HG03354 (cell line): ENCODE results near the gene LRRN2.

Source experiments
- ATAC-seq: cut with Tn5 transposase; IDR thresholded peaks from one replicate; pipeline ENCODE4 v1.9.1; 2021; ENCODE audit warnings: mild to moderate bottlenecking; ENCODE audit not compliant: unreplicated experiment, poor library complexity, severe bottlenecking

Gene LRRN2

GRCh38 chr1:204613636-204614035, 71.9 kb downstream of the LRRN2 start:
- no peak for ATAC-seq

GRCh38 chr1:204612326-204612725, 73.2 kb downstream of the LRRN2 start:
- ATAC-seq, result no peak

GRCh38 chr1:204611036-204611435, 74.5 kb downstream of the LRRN2 start:
- ATAC-seq, result no peak

- ATAC-seq, result no peak
Observed at GRCh38 chr1:204607910-204608309, 77.6 kb downstream of the LRRN2 start.

GRCh38 chr1:204605791-204606190, 79.7 kb downstream of the LRRN2 start:
- no peak for ATAC-seq

GRCh38 chr1:204602871-204603542, 82.5 kb downstream of the LRRN2 start:
- no peak for ATAC-seq

- ATAC-seq, result no peak
Observed at GRCh38 chr1:204602111-204602579, 83.4 kb downstream of the LRRN2 start.

- no peak for ATAC-seq
Observed at GRCh38 chr1:204600968-204601367, 84.6 kb downstream of the LRRN2 start.

GRCh38 chr1:204600203-204600602, 85.3 kb downstream of the LRRN2 start:
- no peak for ATAC-seq

GRCh38 chr1:204599596-204599995, 85.9 kb downstream of the LRRN2 start:
- no peak for ATAC-seq

- ATAC-seq, result no peak
Observed at GRCh38 chr1:204599098-204599497, 86.4 kb downstream of the LRRN2 start.

GRCh38 chr1:204598319-204598969, 87.1 kb downstream of the LRRN2 start:
- ATAC-seq, result no peak

- no peak for ATAC-seq
Observed at GRCh38 chr1:204592246-204592948, 93.1 kb downstream of the LRRN2 start.

- no peak for ATAC-seq
Observed at GRCh38 chr1:204591473-204592090, 94.0 kb downstream of the LRRN2 start.

- ATAC-seq, result no peak
Observed at GRCh38 chr1:204589409-204590038, 96.0 kb downstream of the LRRN2 start.

- no peak for ATAC-seq
Observed at GRCh38 chr1:204588826-204589225, 96.7 kb downstream of the LRRN2 start.

- no peak for ATAC-seq
Observed at GRCh38 chr1:204587621-204588020, 97.9 kb downstream of the LRRN2 start.

- no peak for ATAC-seq
Observed at GRCh38 chr1:204584699-204585372, 100.7 kb downstream of the LRRN2 start.

GRCh38 chr1:204583909-204584632, 101.5 kb downstream of the LRRN2 start:
- no peak for ATAC-seq
